A673 (cell line): Measurements from ENCODE around the gene RABL6.

Experiments
- EZH2 ChIP-seq: fragments of 200-600 bp; sonication (generic); IDR thresholded peaks from 2 replicates; pipeline ENCODE4 v1.6.1; 2017; ENCODE audit warnings: borderline replicate concordance, low read depth, mild to moderate bottlenecking, mixed read lengths, antibody characterized with exemption, low read length; ENCODE audit not compliant: poor library complexity, severe bottlenecking
- TF ChIP-seq, protein P1 (sequence below): fragments of 300-800, 200-600 bp; sonication (generic); conservative IDR thresholded peaks from 2 replicates; pipeline ENCODE4 v1.5.1; 2017; ENCODE audit warnings: low read depth, mild to moderate bottlenecking, antibody characterized with exemption, low read length, moderate library complexity, mixed read lengths

DNA sequence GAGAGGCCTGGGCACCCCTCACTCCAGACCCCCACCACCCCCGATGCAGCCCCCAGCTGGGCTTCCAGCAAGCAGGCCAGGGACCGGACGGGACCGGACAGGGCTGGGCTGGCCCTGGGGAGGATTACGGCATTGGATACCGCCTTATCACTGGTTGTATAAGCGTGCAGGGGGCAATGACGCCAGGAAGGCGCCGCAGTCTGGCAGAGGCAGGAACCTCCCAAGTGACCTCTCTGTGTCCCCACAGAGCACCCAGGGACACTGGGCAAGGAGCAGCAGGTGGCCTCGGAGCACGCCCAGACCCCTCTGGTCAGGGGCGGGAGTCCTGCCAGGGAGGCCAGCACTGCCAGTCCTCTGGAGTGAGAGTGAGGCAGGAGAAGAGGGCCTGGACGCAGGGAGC lies 42.7 kb upstream of the RABL6 start:
- TF ChIP-seq, protein P1, sequence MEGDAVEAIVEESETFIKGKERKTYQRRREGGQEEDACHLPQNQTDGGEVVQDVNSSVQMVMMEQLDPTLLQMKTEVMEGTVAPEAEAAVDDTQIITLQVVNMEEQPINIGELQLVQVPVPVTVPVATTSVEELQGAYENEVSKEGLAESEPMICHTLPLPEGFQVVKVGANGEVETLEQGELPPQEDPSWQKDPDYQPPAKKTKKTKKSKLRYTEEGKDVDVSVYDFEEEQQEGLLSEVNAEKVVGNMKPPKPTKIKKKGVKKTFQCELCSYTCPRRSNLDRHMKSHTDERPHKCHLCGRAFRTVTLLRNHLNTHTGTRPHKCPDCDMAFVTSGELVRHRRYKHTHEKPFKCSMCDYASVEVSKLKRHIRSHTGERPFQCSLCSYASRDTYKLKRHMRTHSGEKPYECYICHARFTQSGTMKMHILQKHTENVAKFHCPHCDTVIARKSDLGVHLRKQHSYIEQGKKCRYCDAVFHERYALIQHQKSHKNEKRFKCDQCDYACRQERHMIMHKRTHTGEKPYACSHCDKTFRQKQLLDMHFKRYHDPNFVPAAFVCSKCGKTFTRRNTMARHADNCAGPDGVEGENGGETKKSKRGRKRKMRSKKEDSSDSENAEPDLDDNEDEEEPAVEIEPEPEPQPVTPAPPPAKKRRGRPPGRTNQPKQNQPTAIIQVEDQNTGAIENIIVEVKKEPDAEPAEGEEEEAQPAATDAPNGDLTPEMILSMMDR, result no peak
- no peak for TF ChIP-seq EZH2
